ENCODE data around the gene FAM163B.
A peak's percentile ranks its signal among the peaks of the same experiment; 100 is the strongest.

FAM163B gene

GRCh38 chr9:133587466-133587865, 21.7 kb downstream of the FAM163B start:
- TF ChIP-seq, protein P1, sequence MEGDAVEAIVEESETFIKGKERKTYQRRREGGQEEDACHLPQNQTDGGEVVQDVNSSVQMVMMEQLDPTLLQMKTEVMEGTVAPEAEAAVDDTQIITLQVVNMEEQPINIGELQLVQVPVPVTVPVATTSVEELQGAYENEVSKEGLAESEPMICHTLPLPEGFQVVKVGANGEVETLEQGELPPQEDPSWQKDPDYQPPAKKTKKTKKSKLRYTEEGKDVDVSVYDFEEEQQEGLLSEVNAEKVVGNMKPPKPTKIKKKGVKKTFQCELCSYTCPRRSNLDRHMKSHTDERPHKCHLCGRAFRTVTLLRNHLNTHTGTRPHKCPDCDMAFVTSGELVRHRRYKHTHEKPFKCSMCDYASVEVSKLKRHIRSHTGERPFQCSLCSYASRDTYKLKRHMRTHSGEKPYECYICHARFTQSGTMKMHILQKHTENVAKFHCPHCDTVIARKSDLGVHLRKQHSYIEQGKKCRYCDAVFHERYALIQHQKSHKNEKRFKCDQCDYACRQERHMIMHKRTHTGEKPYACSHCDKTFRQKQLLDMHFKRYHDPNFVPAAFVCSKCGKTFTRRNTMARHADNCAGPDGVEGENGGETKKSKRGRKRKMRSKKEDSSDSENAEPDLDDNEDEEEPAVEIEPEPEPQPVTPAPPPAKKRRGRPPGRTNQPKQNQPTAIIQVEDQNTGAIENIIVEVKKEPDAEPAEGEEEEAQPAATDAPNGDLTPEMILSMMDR (IDR thresholded peaks at IDR 0.05; ENCODE audit: unreplicated experiment in 3 of 3), result no peak
- H3K27me3 Mint-ChIP-seq (ENCODE audit: low read depth), result peaks cover 23% of the 10 kb centered on the region
- H3K9me3 Mint-ChIP-seq, result peaks cover 4% of the 10 kb centered on the region
- H3K4me3 Mint-ChIP-seq, result no peak overlapping the region
- no peaks in the 10 kb centered on the region for H3K36me3 Mint-ChIP-seq (ENCODE audit: low read depth)
- peaks cover 22% of the 10 kb centered on the region for H3K4me1 Mint-ChIP-seq
- H3K27ac Mint-ChIP-seq, result no peak overlapping the region

DNA sequence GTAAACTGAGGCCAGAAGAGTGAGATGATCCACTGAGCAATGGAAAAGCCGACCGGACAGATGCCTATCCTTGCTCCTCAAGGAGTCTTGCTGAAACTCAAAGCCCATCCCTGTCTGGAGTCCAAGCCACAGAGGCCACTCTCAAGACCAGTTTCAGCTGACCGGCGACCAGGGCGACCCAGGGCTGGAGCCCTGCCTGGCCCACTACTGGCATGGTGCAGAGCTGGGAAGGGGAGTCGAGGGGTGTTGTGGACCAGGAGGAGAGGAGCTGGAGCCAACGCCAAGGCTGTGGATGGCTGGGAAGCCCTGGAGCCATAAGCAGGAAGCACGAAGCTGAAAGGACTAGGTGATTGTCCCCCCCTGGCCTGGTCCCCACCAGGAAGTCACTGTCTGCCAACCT, 22.1 kb downstream of the FAM163B start:
- H3K27ac Mint-ChIP-seq, result no peak overlapping the region
- H3K4me1 Mint-ChIP-seq, result peaks cover 26% of the 10 kb centered on the region
- H3K4me3 Mint-ChIP-seq, result no peak overlapping the region
- H3K36me3 Mint-ChIP-seq (ENCODE audit: low read depth), result no peaks in the 10 kb centered on the region
- peaks cover 4% of the 10 kb centered on the region for H3K9me3 Mint-ChIP-seq
- H3K27me3 Mint-ChIP-seq (ENCODE audit: low read depth), result peaks cover 24% of the 10 kb centered on the region
- TF ChIP-seq, protein P1 (IDR thresholded peaks at IDR 0.05; ENCODE audit: unreplicated experiment in 3 of 3), result no peak

- H3K9me3 Mint-ChIP-seq, result peaks cover 4% of the 10 kb centered on the region
Observed at GRCh38 chr9:133585481-133586351, 23.5 kb downstream of the FAM163B start.

DNA sequence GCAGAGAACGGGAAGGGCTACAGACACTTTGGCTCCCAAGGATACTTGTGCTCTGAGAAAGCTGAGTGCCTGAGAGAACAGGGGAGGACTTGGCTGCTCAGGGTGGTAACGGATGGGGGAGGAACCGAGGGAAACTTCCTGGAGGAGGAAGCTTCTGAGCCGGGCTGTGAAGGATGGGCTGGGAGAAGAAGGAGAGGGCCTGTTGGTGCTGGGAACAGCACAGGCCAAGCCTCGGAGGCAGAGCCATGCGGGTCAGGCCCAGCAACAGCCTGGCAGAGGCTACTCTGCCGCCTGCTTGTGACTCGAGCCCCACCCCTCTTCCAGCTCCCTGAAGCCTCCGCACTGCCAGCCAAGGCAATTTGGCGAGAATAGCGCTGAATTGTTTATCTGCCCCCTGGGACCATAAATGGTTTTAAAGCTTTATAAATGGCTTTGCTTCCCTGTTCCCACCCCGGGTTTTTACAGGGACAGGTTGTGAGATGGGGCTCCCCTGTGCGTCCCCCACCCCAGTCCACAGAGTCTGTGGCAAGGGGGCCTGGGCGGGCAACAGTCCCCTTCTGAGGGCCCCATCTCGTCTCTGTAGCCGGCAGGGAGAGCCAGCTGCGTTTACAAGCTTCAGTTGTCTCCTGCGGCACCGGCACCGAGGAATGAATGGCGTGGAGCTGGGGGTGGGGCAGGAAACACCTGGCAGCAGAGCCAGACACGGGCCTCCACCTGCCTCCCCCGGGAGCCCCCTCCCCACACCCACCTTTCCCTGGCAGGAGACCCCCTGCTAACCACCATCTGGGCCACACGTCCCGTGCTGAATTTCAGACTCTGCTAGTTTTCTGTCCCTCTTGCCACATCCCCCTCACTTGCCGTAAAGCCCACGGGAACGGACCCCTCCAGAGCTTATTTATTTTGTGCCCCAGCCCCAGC, 24.4 kb downstream of the FAM163B start:
- Mint-ChIP-seq H3K9me3 (peaks cover 4% of the 10 kb centered on the region), H3K27me3 (ENCODE audit: low read depth) (peaks cover 43% of the 10 kb centered on the region), H3K36me3 (ENCODE audit: low read depth) (no peaks in the 10 kb centered on the region), H3K4me1 (peaks cover 42% of the 10 kb centered on the region), H3K27ac (peak overlapping the region; percentile 10 to 76 (median 37)), H3K4me3 (peak overlapping the region in 2 of 3 experiments; percentile 21 to 31)
- TF ChIP-seq, protein P1 (IDR thresholded peaks at IDR 0.05; ENCODE audit: unreplicated experiment in 3 of 3), result no peak

More at GRCh38 chr9:133585481-133586351, 23.5 kb downstream of the FAM163B start:
- peaks cover 37% of the 10 kb centered on the region for H3K4me1 Mint-ChIP-seq
- peak overlapping the region in 2 of 3 experiments; percentile 31 to 46 for H3K4me3 Mint-ChIP-seq
- H3K27ac Mint-ChIP-seq, result peak overlapping the region; percentile 5 to 44 (median 37)
- H3K27me3 Mint-ChIP-seq (ENCODE audit: low read depth), result peaks cover 36% of the 10 kb centered on the region
- no peaks in the 10 kb centered on the region for H3K36me3 Mint-ChIP-seq (ENCODE audit: low read depth)
- TF ChIP-seq, protein P1 (IDR thresholded peaks at IDR 0.05; ENCODE audit: unreplicated experiment in 3 of 3), result no peak

DNA sequence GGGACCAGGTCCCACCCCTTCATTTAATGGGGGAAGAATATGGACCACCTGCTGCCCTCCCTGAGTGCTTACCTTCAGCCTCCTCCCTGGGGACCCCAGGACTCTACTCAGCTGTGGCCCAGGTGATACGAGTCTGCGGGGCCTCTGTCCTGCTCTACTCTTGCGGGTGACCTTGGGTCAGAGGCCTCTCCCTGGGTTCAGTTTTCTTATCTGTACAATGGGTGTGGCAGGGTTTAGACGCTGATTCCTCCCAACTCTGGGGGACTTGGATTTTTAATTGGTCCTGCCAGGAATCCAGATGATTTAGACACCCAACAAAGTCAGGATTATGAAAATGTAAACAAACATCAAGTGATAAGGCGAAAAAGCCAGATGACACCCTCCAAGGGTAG, 25.0 kb downstream of the FAM163B start:
- TF ChIP-seq, protein P1 (IDR thresholded peaks at IDR 0.05; ENCODE audit: unreplicated experiment in 3 of 3), result no peak
- H3K27ac Mint-ChIP-seq, result peak overlapping the region in 2 of 3 experiments; percentile 10 to 76
- peak overlapping the region in 1 of 3 experiments; percentile 21 for H3K4me3 Mint-ChIP-seq

More for the DNA sequence above, 25.0 kb downstream of the FAM163B start:
- Mint-ChIP-seq H3K36me3 (ENCODE audit: low read depth) (no peaks in the 10 kb centered on the region), H3K27me3 (ENCODE audit: low read depth) (peaks cover 43% of the 10 kb centered on the region), H3K4me1 (peaks cover 42% of the 10 kb centered on the region), H3K9me3 (peaks cover 4% of the 10 kb centered on the region)

All from nephron (organoid).